A549 treated with Hydrocortisone at 1 μM for 4 hours (cell line): ENCODE data around the gene LCE6A. TPM values are rescaled to one million over a fixed set of nuclear protein-coding genes. Genes with fewer than 3 reads are reported as not detected.

Experiments
- total RNA-seq: library from RNA; stranded (reverse); fragments of 200-300 nt; extraction: Qiagen RNA extraction; gene quantifications from 5 replicates; pipeline ENCODE4 v1.2.3, GENCODE V29; 2022

Gene LCE6A
- total RNA-seq: not detected in 5 replicates

GRCh38 chr1:152842556-152842955 is at the start of gene LCE6A:
TSS of gene LCE6A (plus strand) at chr1:152842856. CDS start at chr1:152843521, 665 bp downstream.

GRCh38 chr1:152796421-152796820 is 46.2 kb upstream of the LCE6A start, which contains the start of gene LCE1D:
TSS of gene LCE1D (plus strand) at chr1:152796721. CDS start at chr1:152797795, 1,074 bp downstream.

GRCh38 chr1:152806576-152806975 is 36.1 kb upstream of the LCE6A start, which contains the start of gene LCE1C:
TSS of gene LCE1C (minus strand) at chr1:152806651. CDS start at chr1:152805478, 1,173 bp downstream.

GRCh38 chr1:152811671-152812070 is 31.0 kb upstream of the LCE6A start, which contains the start of gene LCE1B:
TSS of gene LCE1B (plus strand) at chr1:152811971. CDS start at chr1:152812447, 476 bp downstream.

GRCh38 chr1:152827173-152827572 is 15.5 kb upstream of the LCE6A start, which contains the start of gene LCE1A:
TSS of gene LCE1A (plus strand) at chr1:152827473. CDS start at chr1:152827473, 0 bp downstream.

GRCh38 chr1:152859696-152860095 is 17.0 kb downstream of the LCE6A start, which contains the start of gene LCE7A:
TSS of gene LCE7A (plus strand) at chr1:152859996. CDS start at chr1:152860698, 702 bp downstream.

GRCh38 chr1:152878042-152878441 is 35.4 kb downstream of the LCE6A start, which contains the start of gene SMCP:
TSS of gene SMCP (plus strand) at chr1:152878322. CDS start at chr1:152884423, 6,101 bp downstream.

Other genes with a start within 250 kb of the LCE6A start
- gene LCE3C, start 242.6 kb upstream of the LCE6A start, total RNA-seq: not detected in 5 replicates
- not detected in 5 replicates for gene LCE3B, start 229.0 kb upstream of the LCE6A start, total RNA-seq
- gene LCE3A, start 219.8 kb upstream of the LCE6A start, total RNA-seq: not detected in 5 replicates
- not detected in 5 replicates for gene LCE2D, start 179.5 kb upstream of the LCE6A start, total RNA-seq
- gene LCE2C, start 167.6 kb upstream of the LCE6A start, total RNA-seq: not detected in 5 replicates
- gene LCE2B, start 156.7 kb upstream of the LCE6A start, total RNA-seq: not detected in 5 replicates
- not detected in 5 replicates for gene LCE2A, start 144.5 kb upstream of the LCE6A start, total RNA-seq
- gene LCE4A, start 134.7 kb upstream of the LCE6A start, total RNA-seq: not detected in 5 replicates
- gene KPRP, start 84.8 kb upstream of the LCE6A start, total RNA-seq: not detected in 5 replicates
- gene LCE1F, start 67.7 kb upstream of the LCE6A start, total RNA-seq: not detected in 5 replicates
- 0.08 to 0.17 TPM (median 0.12 TPM) in 3 of 5 replicates, not detected in the others for gene LCE1E, start 56.6 kb upstream of the LCE6A start, total RNA-seq
- gene LCE1D, start 46.1 kb upstream of the LCE6A start, total RNA-seq: not detected in 5 replicates
- not detected in 5 replicates for gene LCE1C, start 36.2 kb upstream of the LCE6A start, total RNA-seq
- 0.11 TPM in 1 of 5 replicates, not detected in the others for gene LCE1B, start 30.9 kb upstream of the LCE6A start, total RNA-seq
- gene LCE1A, start 15.4 kb upstream of the LCE6A start, total RNA-seq: not detected in 5 replicates
- not detected in 5 replicates for gene LCE7A, start 17.1 kb downstream of the LCE6A start, total RNA-seq
- not detected in 5 replicates for gene SMCP, start 35.5 kb downstream of the LCE6A start, total RNA-seq
- 0.07 to 0.09 TPM (median 0.08 TPM) in 3 of 5 replicates, not detected in the others for gene IVL, start 65.7 kb downstream of the LCE6A start, total RNA-seq
- not detected in 5 replicates for gene SPRR5, start 104.3 kb downstream of the LCE6A start, total RNA-seq
- gene SPRR4, start 127.8 kb downstream of the LCE6A start, total RNA-seq: not detected in 5 replicates
- gene SPRR1A, start 141.2 kb downstream of the LCE6A start, total RNA-seq: not detected in 5 replicates
- not detected in 5 replicates for gene SPRR3, start 158.9 kb downstream of the LCE6A start, total RNA-seq
- not detected in 5 replicates for gene SPRR1B, start 188.3 kb downstream of the LCE6A start, total RNA-seq
- gene SPRR2D, start 198.3 kb downstream of the LCE6A start, total RNA-seq: 0.18 TPM in 1 of 5 replicates, not detected in the others
- not detected in 5 replicates for gene SPRR2A, start 214.7 kb downstream of the LCE6A start, total RNA-seq
- gene SPRR2B, start 228.8 kb downstream of the LCE6A start, total RNA-seq: not detected in 5 replicates